Fibroblast of skin of right quadriceps (primary cell): Measurements from ENCODE around the gene ZNF431.
A peak's percentile ranks its signal among the peaks of the same experiment; 100 is the strongest.
"Not testable (repeated sequence)": the region's sequence is repeated elsewhere in the genome, so short reads cannot be mapped to it uniquely, and the experiment has no call there.

Experiments used
- DNase-seq: peaks from one replicate; pipeline ENCODE4 v3.0.0-alpha.2; 2013

Gene ZNF431

DNA sequence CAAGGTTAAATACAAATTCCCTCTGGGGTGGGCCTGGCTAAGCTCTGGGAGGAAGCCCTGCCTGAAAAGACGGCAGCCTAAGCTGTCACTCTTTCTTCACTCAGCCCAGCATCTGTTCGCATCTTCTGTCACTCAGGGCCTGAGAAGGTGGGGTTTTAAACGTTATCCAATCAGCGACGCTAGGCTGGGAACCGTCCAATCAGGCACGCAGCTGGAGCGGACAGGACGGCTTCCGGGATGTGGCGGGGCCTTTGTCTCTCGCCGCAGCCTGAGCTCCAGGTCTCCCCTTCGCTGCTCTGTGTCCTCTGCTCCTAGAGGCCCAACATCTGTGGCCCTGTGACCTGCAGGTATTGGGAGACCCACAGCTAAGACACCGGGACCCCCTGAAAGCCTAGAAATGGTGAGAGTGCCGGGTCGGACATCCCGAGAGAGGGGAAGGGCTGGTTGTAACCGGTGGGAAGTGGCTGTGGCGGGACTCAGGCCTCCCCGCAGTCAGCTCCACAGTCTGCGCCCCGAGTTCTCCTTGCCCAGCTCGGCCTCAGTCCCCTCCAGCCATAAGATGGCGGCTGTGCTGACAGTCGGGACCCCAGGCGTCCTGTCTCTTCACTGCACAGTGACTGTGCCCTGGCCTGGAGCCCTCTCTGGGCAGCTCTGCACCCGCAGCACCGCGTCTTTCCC, at the start of gene ZNF431:
ZNF431 (plus strand) TSS at position 254 of the 678 bp plus-strand sequence; CDS start at position 398, 144 bp downstream.
- peak; percentile 93 for DNase-seq

DNA sequence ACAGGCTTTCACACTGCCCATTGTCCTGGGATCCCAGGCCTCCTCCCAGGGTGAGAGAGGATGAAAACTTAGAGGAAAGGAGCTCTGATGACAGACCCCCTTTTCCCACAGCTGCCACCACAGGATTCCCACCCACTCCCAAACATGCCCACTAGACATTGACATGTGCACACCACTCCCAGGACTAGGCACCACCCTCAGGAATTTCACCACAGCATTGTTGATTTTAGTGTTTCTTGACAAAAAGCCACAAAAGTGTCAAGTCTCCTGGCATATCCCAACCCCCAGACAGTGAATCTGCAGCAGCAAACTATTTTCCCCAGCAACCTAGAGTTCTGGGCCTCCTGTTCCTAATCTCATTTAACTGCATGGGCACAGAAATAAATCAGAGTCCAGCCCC, 49.7 kb upstream of the ZNF431 start:
- DNase-seq, result peak; percentile 28

DNA sequence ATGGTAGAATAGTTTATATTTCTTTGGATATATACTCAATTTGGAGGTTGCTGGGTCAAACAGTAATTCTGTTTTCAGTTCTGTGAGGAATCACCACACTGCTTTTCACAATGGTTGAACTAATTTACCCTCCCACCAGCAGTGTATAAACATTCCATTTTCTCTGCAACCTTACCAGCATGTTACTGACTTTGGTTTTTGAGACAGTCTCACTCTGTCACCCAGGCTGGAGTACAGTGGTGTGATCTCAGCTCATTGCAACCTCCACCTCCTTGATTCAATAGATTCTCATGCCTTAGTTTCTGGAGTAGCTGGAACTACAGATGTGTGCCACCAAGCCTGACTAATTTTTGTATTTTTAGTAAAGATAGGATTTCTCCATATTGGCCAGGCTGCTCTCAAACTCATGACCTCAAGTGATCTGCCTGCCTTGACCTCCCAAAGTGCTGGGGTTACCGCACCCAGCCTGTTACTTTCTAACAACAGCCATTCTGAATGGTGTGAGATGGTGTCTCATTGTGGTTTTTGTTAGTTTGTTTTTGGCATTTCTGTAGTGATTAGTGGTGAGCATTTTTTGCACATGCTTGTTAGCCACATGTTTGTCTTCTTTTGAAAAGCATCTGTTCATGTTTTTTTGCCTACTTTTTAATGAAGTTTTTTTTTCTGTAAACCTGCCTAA, 47.4 kb upstream of the ZNF431 start:
- DNase-seq, result no peak

DNA sequence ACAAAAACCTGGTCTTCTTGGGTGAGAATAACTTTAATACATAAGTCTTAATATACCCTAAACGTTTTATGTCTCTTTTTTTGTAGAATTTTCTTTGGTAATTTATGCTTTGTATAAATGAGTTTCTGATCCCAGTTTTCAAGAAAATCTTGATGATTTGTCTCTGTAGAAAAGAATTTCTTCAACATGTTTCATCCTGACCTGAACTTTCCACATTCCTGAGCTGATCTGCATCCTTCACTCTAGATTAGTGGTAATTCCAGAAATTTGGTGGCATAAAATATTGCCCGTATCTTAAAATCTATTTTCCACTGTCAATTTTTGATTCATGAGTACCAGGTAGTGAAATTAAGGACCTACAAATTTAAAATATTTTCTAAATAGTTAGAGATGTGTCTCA, 43.5 kb upstream of the ZNF431 start:
- DNase-seq, result no peak

DNA sequence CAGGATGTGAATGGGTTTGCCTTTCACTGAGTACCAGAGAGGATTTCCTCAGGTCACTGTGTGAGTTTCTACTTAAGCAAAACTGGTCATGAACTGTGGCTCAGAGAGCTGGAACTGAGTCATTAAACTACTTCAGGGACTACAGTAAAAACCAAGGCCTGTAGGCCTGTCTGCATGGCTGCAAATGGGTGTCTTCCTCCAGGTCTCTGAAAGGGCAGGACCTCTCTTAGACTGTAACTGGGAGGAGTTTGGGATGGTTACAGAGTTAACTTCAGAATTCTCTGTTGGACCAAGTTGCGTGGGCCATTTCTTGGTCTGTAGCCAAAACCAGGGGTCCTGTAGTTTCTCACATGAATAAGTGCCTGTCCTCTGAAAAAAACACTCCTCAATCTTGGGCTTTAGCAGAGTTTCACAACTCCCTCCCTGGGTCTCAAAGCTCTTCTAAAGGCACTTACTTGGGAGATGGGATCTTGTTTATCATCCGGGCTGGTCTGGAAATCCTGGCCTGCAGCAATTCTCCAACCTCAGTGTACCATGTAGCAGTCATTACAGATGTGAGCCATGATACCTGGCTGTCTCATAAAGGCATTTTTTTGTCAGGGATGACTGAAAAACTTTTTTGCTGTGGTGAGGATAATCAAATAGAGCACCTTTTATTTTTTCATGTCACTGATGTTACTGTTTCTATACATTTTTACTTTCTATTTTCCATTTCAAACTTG, 40.2 kb upstream of the ZNF431 start:
- no peak for DNase-seq

DNA sequence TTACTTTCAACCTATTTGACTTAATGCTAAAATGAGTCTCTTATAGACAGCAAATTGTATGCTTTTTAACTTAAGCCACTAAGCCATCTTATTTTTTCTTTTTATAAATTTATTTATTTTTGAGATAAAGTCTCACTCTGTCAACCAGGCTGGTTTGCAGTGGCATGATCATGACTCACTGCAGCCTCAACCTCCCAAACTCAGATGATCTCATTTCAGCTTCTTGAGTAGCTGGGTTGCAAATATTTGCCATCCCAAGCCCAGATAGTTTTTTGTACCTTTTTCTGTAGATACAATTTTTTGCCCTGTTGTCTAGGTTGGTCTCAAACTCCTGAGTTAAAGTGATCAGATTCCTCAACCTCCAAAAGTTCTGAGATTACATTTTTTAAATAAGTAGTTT, 32.7 kb upstream of the ZNF431 start:
- DNase-seq, result no peak

DNA sequence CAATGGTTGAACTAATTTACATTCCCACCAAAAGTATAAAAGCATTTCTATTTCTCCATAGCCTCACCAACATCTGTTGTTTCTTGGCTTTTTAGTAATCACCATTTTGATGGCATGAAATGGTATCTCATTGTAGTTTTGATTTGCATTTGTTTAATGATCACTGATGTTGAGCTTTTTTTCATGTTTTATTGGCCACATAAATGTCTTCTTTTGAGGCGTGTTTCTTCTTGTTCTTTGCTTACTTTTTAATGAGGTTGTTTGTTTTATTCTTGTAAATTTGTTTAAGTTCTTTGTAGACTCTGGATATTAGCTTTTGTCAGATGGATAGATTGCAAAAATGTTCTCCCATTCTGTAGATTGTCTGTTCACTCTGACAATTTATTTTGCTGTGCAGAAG, 31.7 kb upstream of the ZNF431 start:
- DNase-seq, result no peak

DNA sequence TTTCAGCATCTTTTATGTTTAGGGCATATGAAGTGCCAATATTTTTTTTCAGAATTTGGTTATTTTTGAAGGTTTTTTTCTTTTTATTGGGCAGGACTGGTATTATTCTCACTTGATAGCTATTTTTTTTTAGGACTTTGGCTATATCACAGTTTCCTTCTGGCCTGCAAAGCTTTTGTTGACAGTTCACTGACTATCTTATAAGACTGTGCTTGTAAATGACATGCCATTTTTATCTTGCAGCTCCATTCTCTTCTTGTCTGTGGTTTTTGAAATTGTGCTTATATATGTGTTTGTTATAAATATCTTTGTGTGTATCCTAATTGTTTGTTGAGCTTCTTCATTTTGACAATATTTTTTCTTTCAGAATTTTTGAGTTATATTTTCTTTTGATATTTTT, 26.4 kb upstream of the ZNF431 start:
- no peak for DNase-seq

DNA sequence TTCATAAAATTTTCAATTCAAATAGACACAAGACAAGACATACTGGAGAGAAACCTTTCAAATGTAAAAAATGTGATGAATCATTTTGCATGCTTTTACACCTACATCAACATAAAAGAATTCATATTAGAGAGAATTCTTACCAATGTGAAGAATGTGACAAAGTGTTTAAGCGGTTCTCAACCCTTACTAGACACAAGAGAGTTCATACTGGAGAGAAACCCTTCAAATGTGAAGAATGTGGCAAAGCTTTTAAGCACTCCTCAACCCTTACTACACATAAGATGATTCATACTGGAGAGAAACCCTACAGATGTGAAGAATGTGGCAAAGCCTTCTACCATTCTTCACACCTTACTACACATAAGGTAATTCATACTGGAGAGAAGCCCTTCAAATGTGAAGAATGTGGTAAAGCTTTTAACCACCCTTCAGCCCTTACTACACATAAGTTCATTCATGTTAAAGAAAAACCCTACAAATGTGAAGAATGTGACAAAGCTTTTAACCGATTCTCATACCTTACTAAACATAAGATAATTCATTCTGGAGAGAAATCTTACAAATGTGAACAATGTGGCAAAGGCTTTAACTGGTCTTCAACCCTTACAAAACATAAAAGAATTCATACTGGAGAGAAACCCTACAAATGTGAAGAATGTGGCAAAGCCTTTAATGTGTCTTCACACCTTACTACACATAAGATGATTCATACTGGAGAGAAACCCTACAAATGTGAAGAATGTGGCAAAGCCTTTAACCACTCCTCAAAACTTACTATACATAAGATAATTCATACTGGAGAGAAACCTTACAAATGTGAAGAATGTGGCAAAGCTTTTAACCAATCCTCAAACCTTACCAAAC, 24.6 kb upstream of the ZNF431 start:
- DNase-seq, result no peak

DNA sequence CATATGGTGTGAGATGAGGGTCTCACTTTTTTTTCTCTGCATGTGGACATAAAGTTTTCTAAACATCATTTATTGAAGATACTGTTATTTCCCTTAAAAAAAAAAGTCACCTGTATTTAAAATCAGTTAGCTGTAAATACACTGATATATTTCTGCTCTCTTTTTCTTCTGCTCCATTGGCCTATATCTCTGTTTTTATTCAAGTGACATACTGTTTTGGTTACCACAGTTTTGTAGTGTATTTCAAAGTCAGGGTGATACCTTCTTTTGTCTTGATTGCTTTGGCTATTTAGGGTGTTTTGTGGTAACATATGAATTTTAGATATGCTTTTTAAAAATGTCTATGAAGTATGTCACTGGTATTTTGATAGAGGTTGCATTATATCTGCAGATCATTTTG, 15.8 kb upstream of the ZNF431 start:
- no peak for DNase-seq

DNA sequence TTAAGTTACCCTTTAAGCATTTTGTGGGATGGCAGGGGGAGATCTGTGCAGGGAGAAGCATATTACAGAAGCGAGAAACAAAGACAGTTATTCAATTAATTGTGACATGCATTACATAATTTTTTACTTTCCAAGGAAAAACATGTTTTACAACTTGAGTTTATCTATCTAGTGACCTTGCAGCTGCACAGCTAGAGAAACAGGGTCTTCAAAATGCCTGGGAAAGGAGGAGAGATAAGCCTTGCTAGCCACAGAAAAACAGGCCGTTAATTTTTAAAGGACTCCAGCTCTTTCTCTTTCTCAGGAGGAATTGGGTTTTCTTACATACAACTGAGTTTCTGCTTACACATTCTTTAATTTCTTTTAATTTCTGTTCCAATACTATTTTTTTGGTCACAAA, 14.8 kb upstream of the ZNF431 start:
- DNase-seq, result no peak

DNA sequence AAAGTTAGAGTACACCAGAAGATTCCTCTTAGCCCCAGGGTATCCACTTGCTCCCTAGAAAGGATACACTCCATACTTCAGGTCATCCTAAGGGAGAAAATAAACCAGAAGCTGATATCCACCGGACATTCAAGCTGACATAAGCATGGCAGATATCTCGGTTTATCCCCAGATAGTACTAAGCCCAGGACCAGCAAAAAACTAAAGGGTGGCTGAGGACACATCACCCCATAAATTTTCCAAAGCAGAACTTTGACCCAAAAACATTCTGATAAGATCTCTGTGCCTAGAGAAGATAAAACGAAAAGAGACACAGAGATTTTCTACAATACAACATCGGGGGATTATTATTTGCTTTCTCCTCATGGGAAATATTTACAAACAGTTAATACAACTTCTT, 13.9 kb upstream of the ZNF431 start:
- no peak for DNase-seq

DNA sequence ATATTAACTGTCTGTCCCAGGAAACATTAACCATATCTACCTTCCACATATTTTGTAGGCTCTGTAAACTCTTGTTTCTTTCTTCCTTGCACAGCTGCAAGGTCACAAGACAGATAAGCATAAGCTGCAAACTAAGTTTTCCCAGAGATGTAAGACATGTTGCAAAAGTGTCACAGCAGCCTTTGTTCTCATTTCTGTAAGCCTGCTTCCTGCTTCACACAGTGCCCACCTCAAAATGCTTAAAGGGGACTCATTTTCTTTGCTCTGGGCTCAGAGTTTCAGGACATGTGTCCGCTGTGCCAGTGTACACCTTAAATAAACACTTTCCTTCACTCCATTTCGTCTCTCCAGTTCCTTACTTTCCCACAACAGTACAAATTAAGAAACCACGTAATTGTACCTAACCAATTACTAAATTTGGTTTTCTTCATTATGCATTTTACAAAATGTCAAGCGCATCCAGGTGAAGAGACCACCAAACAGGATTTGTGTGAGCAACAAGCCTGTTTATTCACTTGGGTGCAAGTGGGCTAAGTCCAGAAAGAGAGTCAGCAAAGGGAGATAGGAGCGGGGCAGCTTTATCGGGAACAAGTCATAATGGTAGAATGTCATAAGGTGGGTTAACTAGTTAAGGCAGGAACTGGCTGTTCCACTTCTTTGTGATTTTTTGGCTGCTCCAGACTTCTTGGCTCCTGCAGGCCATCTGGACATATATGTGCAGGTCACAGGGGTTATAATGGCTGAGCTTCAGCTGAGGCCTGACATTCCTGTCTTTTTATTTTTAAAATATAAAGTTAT, 12.7 kb upstream of the ZNF431 start:
- no peak for DNase-seq

DNA sequence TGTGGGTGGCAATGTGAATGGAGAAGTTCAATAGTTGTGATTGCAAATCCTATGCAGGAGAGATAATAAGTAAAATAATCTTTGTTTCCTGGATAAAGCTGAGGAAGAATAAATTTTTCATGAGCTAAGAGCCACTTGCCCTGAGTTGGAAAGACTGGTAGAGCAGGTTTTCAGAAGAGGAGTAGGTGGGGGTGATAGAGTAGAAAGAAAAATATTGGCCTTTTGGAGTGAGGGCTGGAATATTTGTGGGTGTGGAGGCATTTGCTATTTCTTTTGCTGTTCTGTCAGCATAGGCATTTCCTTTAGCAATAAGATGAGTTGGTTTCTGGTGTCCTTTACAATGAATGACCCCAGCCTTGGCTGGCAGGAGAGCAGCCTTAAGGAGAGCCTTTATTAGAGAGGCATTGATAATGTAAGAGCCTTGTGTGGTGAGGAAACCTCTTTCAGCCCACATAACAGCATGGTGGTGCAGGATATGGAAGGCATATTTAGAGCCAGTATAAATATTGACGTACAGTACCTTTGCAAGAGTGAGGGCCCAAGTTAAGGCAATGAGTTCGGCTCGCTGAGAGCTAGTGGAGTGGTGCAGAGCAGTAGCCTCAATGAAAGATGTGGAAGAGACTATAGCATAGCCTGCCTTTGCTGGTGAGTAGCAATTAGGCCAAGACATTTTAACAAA, 11.6 kb upstream of the ZNF431 start:
- no peak for DNase-seq

DNA sequence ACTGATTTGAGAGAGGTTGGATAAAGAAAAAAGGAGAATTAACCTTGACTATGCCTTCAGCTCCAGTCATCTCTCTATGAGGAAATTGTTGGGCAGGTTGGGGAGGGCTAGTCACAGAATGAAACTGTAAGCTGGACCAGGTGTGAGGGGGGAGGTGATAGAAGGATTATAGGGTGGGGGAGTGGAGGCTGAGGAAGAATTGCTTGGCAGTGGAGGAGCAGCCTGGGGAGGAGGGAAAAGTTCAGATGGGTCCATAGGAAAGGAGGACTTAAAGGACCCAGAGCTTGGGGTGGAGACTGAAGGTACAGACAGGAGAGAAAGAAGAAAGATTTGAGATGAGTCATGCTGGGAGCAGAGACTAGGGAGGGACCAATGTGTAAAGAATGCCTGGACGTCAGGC, 8.2 kb upstream of the ZNF431 start:
- no peak for DNase-seq

DNA sequence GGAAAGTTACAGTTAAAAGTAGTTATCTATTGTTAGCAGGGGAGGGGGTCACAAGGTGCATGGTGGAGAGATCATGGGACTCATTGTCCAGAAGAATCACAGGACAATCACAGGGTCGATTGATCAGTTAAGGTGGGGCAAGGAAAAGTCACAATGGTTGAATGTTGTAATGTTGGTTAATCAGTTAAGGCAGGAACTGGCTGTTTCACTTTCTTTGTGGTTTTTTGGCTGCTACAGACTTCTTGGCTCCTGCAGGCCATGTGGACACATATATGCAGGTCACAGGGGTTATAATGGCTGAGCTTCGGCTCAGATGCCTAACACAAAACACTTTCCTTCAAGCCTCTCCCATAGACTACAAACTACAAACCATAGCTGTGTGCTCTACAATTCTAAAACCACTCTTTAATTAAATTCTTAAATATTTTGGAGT, 6.9 kb upstream of the ZNF431 start:
- no peak for DNase-seq

DNA sequence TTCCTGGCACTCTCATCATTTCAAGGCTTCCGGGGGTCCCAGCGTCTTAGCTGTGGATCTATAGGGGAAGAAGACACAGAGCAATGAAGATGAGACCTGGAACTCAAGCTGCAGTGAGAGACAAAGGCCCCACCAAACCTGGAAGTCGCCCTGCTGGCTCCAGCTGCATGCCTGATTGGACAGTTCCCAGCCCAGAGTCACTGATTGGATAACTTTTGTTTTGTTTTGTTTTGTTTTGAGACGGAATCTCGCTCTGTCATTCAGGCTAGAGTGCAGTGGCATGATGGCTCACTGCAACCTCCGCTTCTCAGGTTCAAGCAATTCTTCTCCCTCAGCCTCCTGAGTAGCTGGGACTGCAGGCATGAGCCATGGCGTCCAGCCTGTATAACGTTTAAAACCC, 6.4 kb upstream of the ZNF431 start:
- DNase-seq, result no peak

DNA sequence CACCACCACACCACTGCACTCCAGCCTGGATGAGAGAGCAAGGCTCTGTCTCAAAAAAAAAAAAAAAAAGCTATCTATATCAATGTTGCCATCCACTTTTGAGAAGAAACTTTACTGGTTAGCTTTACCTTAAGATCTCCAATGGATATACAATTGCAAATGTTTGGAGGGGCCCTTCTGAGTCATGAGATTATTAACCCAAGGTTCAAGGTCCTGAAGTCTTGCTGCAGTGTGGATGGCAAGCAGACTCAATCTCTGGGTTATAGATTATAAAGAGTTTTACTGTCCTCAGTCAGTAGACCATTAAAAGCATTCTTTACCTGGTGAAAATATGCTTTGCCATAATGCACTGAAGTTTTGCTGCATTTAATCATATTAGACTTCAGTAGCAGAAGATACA, 3.7 kb upstream of the ZNF431 start:
- no peak for DNase-seq

DNA sequence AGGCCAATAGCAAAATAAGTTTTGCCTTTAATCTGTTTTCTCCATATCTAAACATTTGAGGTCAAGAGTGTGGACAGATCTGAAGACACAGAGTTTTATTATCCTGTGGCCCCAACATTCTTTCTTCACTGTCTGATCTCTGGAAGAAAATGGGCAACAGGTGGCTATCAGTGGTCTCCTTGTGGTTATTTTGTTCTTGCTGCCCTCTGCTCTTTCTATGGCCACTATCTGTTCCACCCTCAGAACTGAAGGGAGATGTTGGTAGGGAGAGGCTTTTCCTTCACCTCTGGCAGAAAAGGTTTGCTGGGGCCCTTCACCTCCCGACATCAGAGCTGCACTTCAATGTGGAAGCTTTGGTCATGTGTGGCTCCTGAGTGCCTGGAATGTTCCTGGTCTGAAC, 834 bp upstream of the ZNF431 start:
- DNase-seq, result not testable (repeated sequence)

DNA sequence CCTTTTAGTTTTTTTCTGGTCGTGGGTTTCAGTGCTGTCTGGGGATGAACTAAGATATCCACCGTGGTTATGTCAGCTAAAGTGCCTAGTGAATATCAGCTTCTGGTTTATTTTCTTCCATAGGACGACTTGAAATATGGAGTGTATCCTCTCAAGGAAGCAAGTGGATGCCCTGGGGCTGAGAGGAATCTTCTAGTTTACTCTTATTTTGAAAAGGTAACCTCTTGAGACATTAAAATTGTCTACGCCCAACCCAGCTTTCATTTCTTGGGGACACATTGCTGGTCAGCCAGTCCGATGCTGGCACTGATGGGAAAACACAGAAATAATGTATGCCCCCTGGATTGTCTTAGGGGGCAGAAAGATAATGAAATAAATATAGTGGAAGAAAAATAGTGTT, 1.6 kb downstream of the ZNF431 start:
- DNase-seq, result no peak

DNA sequence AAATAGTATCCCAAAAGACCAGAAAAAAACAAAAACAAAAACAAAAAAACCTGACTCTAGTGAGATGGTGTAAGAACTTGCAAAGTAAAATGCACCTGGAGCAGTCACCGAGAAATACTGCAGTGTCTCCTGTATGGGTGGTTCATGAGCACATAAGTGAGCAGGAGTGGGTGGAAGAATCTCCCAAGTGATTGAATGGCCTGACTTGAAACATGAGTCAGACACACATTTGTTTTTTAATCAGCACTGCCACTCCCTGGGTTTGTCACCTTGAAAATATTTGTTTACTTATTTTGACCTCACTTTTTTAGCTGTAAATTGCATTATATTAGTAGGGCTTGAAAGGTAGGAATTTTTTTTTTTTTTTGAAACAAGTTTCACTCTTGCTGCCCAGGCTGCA, 2.0 kb downstream of the ZNF431 start:
- no peak for DNase-seq

DNA sequence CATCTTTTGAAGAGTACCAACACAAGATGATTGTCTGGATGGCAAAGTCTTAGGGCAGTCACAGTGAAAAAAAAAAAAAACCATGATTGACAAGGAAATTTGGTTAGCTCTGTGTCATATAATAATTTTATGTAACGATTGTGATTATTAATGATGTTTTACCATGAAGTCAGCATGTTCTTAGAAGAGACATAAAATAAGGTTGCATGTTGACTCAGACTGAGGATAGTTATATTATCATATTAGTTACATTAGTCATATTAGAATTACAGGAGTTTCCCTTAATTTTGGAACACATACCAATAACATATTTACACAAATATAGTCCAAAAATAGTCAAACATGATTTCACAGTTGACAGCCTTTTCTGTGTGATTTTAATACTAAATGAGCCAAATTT, 5.7 kb downstream of the ZNF431 start:
- no peak for DNase-seq
